ENCODE results near the gene VWA8. TPM values are rescaled to one million over a fixed set of nuclear protein-coding genes. Genes with fewer than 3 reads are reported as not detected.
"Not testable (repeated sequence)": the region's sequence is repeated elsewhere in the genome, so short reads cannot be mapped to it uniquely, and the experiment has no call there.

Gene VWA8
- total and polyA plus RNA-seq, 2 of the 13 experiments (the other 11 are each of a cell fraction or from before 2014, with no cell fraction given) = 9.1 to 17.3 TPM

DNA sequence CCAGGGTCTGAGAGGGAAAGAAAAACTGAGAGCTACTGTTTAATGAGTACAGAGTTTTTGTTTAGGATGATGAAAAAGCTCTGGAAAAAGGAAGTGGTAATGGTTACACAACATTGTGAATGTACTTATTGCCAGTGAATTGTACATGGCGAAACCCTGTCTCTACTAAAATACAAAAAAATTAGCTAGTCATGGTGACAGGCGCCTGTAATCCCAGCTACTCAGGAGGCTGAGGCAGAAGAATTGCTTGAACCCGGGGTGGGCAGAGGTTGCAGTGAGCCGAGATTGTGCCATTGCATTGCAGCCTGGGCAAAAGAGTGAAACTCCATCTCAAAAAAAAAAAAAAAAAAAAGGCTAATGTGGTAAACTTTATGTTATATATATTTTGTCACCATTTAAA, 96.3 kb downstream of the VWA8 start (continued):
- TF ChIP-seq AKNA (CRISPR knock-in tag; IDR thresholded peaks at IDR 0.05; ENCODE audit: borderline replicate concordance) (no peak), EEA1 (CRISPR knock-in tag; IDR thresholded peaks at IDR 0.05; ENCODE audit: borderline replicate concordance) (no peak), NFRKB (IDR thresholded peaks at IDR 0.05) (no peak)

GRCh38 chr13:41862659-41863058, 98.2 kb downstream of the VWA8 start:
- H2AFZ ChIP-seq (ENCODE audit: low read length); H3K4me3 ChIP-seq (replicated peaks in 1 of 3; ENCODE audit: insufficient read depth in 1 of 3, low read depth in 2 of 3, low read length in 3 of 3); H3K9me3 ChIP-seq (ENCODE audit: low read length); H3K79me2 ChIP-seq (ENCODE audit: insufficient read depth, low read length); ATAC-seq; CTCF ChIA-PET (ENCODE audit: low intra/inter-chr PET ratio, low total read pairs); H3K4me1 ChIP-seq (ENCODE audit: insufficient read depth, low read length); H3K9ac ChIP-seq (ENCODE audit: insufficient read depth, low read depth, low read length); H4K20me1 ChIP-seq (ENCODE audit: insufficient read depth, low read length); H3K4me2 ChIP-seq (ENCODE audit: low read depth, low read length); H3K27me3 ChIP-seq (ENCODE audit: control insufficient read depth in 1 of 2, insufficient read depth in 2 of 2, low read length in 2 of 2); BruUV-seq (replicated peaks); H3K27ac ChIP-seq (ENCODE audit: extremely low read length, insufficient read depth, low read length); in situ Hi-C loops (cut with HindIII; ENCODE audit: extremely low pct_ligation_motif_present, low pct_unique_long_range_greater_than_20kb); DNase-seq (ENCODE audit: low spot score); FAIRE-seq; POLR2A ChIA-PET: not testable (repeated sequence)
- intact Hi-C loops (cut with micrococcal nuclease; ENCODE audit: unreplicated experiment) = loop anchor here (1.0 kb wide), 1 partner anchor 43 kb away; no protein-coding TSS in a partner anchor
- peaks cover 1 to 16% of the 10 kb centered on the region in 2 experiments; a peak in 1 of 5 replicates for H3K36me3 ChIP-seq (replicated peaks in 1 of 2; ENCODE audit: control insufficient read depth in 1 of 2, insufficient read depth in 2 of 2, low read length in 2 of 2)
